H1 (cell line): ENCODE measurements around the gene RNF183. TPM values are rescaled to one million over a fixed set of nuclear protein-coding genes. Genes with fewer than 3 reads are reported as not detected.

Source experiments
- CTCF ChIA-PET: fragments of 300-600 bp; sonication (Branson Sonifier 250); formaldehyde crosslinking; loops from one replicate; lab custom pipeline; 2021; ENCODE audit not compliant: partially characterized antibody; lab: Charles Lee
- POLR2A ChIA-PET: fragments of 300-600 bp; sonication (Branson Sonifier 250); formaldehyde crosslinking; loops from one replicate; lab custom pipeline; 2021; ENCODE audit warnings: inconsistent platforms; ENCODE audit not compliant: partially characterized antibody; lab: Charles Lee
- DNase-seq, 2 experiments: peaks; one replicate each; pipeline versions ENCODE4 v3.0.0 to v3.0.0-alpha.2; 2010 to 2022; ENCODE audit warnings: low spot score in 2 of 2, low read depth in 1 of 2, mixed read lengths in 1 of 2
- FAIRE-seq: peaks from 2 replicates; lab custom pipeline; 2011; peaks lifted over from hg19 to GRCh38; lab: Jason Lieb, UNC
- H2AFZ ChIP-seq: 2 replicates; pipeline ENCODE4 v1.8.1; 2012; ENCODE audit warnings: low read length, inconsistent platforms
- H2AK5ac ChIP-seq: 2 replicates; pipeline ENCODE4 v1.6.1; 2013; ENCODE audit warnings: low read depth, low read length
- H2BK120ac ChIP-seq: replicated peaks from 2 replicates; pipeline ENCODE3; 2013; ENCODE audit warnings: low read depth, low read length, inconsistent platforms
- H2BK12ac ChIP-seq: 2 replicates; pipeline ENCODE4 v1.6.1; 2013; ENCODE audit warnings: low read depth, low read length
- H2BK15ac ChIP-seq: 2 replicates; pipeline ENCODE4 v1.6.1; 2013; ENCODE audit warnings: low read length
- H2BK20ac ChIP-seq: 2 replicates; pipeline ENCODE4 v1.6.1; 2013; ENCODE audit warnings: low read length
- H2BK5ac ChIP-seq: 2 replicates; pipeline ENCODE4 v1.6.1; 2013; ENCODE audit warnings: low read depth, low read length
- H3K14ac ChIP-seq: 2 replicates; pipeline ENCODE4 v1.6.1; 2013; ENCODE audit warnings: inconsistent platforms; ENCODE audit not compliant: insufficient read length
- H3K18ac ChIP-seq: 2 replicates; pipeline ENCODE4 v1.6.1; 2013; ENCODE audit warnings: low read length; ENCODE audit errors: extremely low read depth
- H3K23ac ChIP-seq: 2 replicates; pipeline ENCODE4 v1.6.1; 2013; ENCODE audit warnings: inconsistent platforms; ENCODE audit not compliant: insufficient read length
- H3K23me2 ChIP-seq: 2 replicates; pipeline ENCODE4 v1.6.1; 2013; ENCODE audit warnings: low read depth, low read length
- H3K27ac ChIP-seq: 2 replicates; pipeline ENCODE4 v1.6.1; 2011; ENCODE audit warnings: low read depth, low read length, inconsistent platforms
- H3K27me3 ChIP-seq, 4 experiments: replicated peaks in 1 of 4; 1 replicate in 1 of 4; 2 replicates in 3 of 4; pipeline versions ENCODE4 v1.6.1 to v1.8.1; 2011 to 2013; ENCODE audit warnings: low read length in 3 of 4, mild to moderate bottlenecking in 3 of 4, inconsistent platforms in 2 of 4, mixed read lengths in 2 of 4, moderate library complexity in 1 of 4; ENCODE audit not compliant: control insufficient read depth in 3 of 4, insufficient read depth in 3 of 4; ENCODE audit errors: extremely low read depth in 1 of 4
- H3K36me3 ChIP-seq, 4 experiments: 2 replicates each; pipeline versions ENCODE4 v1.6.1 to v1.8.1; 2011 to 2013; ENCODE audit warnings: mild to moderate bottlenecking in 4 of 4, low read length in 3 of 4, moderate library complexity in 2 of 4, control low read depth in 1 of 4, inconsistent platforms in 1 of 4; ENCODE audit not compliant: insufficient read depth in 4 of 4, control insufficient read depth in 2 of 4
- H3K4ac ChIP-seq: replicated peaks from 2 replicates; pipeline ENCODE3; 2013; ENCODE audit warnings: low read length, low read depth, mixed read lengths, inconsistent platforms; ENCODE audit not compliant: insufficient read length
- H3K4me1 ChIP-seq, 4 experiments: replicated peaks in 1 of 4; 1 replicate in 1 of 4; 2 replicates in 3 of 4; pipeline versions ENCODE4 v1.6.1 to v1.8.1; 2011 to 2013; ENCODE audit warnings: low read length in 3 of 4, inconsistent platforms in 2 of 4, mixed read lengths in 1 of 4; ENCODE audit not compliant: insufficient read depth in 4 of 4, control insufficient read depth in 3 of 4
- H3K4me2 ChIP-seq, 2 experiments: 2 replicates each; pipeline versions ENCODE4 v1.6.1 to v1.8.1; 2011 to 2013; ENCODE audit warnings: low read depth in 2 of 2, low read length in 2 of 2, control low read depth in 1 of 2, inconsistent platforms in 1 of 2, mild to moderate bottlenecking in 1 of 2; ENCODE audit not compliant: insufficient read depth in 1 of 2
- H3K4me3 ChIP-seq, 4 experiments: fragments of 200-600, 300-600 bp in 1 of 4; sonication (generic), shearing (Covaris generic), sonication (Bioruptor Twin) in 1 of 4; 2 replicates each; pipeline versions ENCODE4 v1.5.1 to v1.8.1; 2011 to 2016; ENCODE audit warnings: low read length in 4 of 4, low read depth in 3 of 4, control low read depth in 2 of 4, inconsistent platforms in 2 of 4, mild to moderate bottlenecking in 2 of 4, mixed read lengths in 1 of 4, moderate library complexity in 1 of 4; ENCODE audit not compliant: insufficient read depth in 2 of 4; ENCODE audit errors: extremely low read depth in 1 of 4
- H3K56ac ChIP-seq: replicated peaks from 2 replicates; pipeline ENCODE3; 2013; ENCODE audit warnings: low read depth, mild to moderate bottlenecking, mixed read lengths, low read length, inconsistent platforms; ENCODE audit not compliant: insufficient read length
- H3K79me1 ChIP-seq: 2 replicates; pipeline ENCODE4 v1.6.1; 2013; ENCODE audit warnings: low read depth, low read length, control low read depth
- H3K79me2 ChIP-seq, 2 experiments: 2 replicates each; pipeline versions ENCODE4 v1.6.1 to v1.8.1; 2012 to 2013; ENCODE audit warnings: low read length in 2 of 2, mild to moderate bottlenecking in 2 of 2, inconsistent platforms in 1 of 2; ENCODE audit not compliant: insufficient read depth in 2 of 2, control insufficient read depth in 1 of 2
- H3K9ac ChIP-seq, 4 experiments: replicated peaks in 1 of 4; 1 replicate in 1 of 4; 2 replicates in 3 of 4; pipeline versions ENCODE4 v1.6.1 to v1.8.1; 2011 to 2013; ENCODE audit warnings: low read depth in 3 of 4, low read length in 3 of 4, control low read depth in 2 of 4, mild to moderate bottlenecking in 2 of 4, moderate library complexity in 2 of 4, inconsistent platforms in 1 of 4; ENCODE audit errors: extremely low read depth in 1 of 4
- H3K9me3 ChIP-seq, 2 experiments: 2 replicates each; pipeline versions ENCODE4 v1.6.1 to v1.8.1; 2012 to 2013; ENCODE audit warnings: mild to moderate bottlenecking in 2 of 2, moderate library complexity in 2 of 2, control low read depth in 1 of 2, inconsistent platforms in 1 of 2, low read depth in 1 of 2, low read length in 1 of 2, mixed read lengths in 1 of 2; ENCODE audit not compliant: insufficient read depth in 2 of 2
- H4K20me1 ChIP-seq, 2 experiments: replicated peaks in 1 of 2; 2 replicates each; pipeline versions ENCODE3 to v1.8.1; 2011 to 2013; ENCODE audit warnings: inconsistent platforms in 2 of 2, low read length in 2 of 2, mild to moderate bottlenecking in 1 of 2; ENCODE audit not compliant: insufficient read depth in 2 of 2, control insufficient read depth in 1 of 2
- H4K5ac ChIP-seq: 2 replicates; pipeline ENCODE4 v1.6.1; 2013; ENCODE audit warnings: low read length, low read depth, mixed read lengths, inconsistent platforms; ENCODE audit not compliant: insufficient read length
- H4K8ac ChIP-seq: 2 replicates; pipeline ENCODE4 v1.8.0; 2013; ENCODE audit warnings: mild to moderate bottlenecking, moderate library complexity, low read length, inconsistent platforms; ENCODE audit not compliant: insufficient read depth; ENCODE audit errors: extremely low read depth
- H4K91ac ChIP-seq: replicated peaks from 2 replicates; pipeline ENCODE3; 2013; ENCODE audit warnings: low read length, mixed read lengths, inconsistent platforms; ENCODE audit not compliant: insufficient read length
- ATF2 ChIP-seq: IDR thresholded peaks from 2 replicates; pipeline ENCODE4 v1.6.1; 2012; ENCODE audit warnings: low read length, inconsistent platforms
- BCL11A ChIP-seq, 2 experiments: IDR thresholded peaks; one replicate each; pipeline ENCODE4 v1.6.1; 2011; ENCODE audit warnings: low read depth in 2 of 2, low read length in 2 of 2, mild to moderate bottlenecking in 2 of 2
- CBX5 ChIP-seq: fragments of 300-800, 300-1000 bp; sonication (generic); IDR thresholded peaks from 2 replicates; pipeline ENCODE4 v1.7.1; 2016; ENCODE audit warnings: antibody characterized with exemption, low read length, low read depth
- CHD1 ChIP-seq: IDR thresholded peaks from 2 replicates; pipeline ENCODE4 v1.6.1; 2012; ENCODE audit warnings: low read depth, low read length, improper control_type of control experiment
- EGR1 ChIP-seq: IDR thresholded peaks from 2 replicates; pipeline ENCODE4 v1.6.1; 2011; ENCODE audit warnings: low read depth, low read length, borderline replicate concordance
- FOSL1 ChIP-seq: IDR thresholded peaks from 2 replicates; pipeline ENCODE4 v1.6.1; 2011; ENCODE audit warnings: mild to moderate bottlenecking, low read depth, low read length, moderate library complexity; ENCODE audit not compliant: insufficient read depth
- KDM1A ChIP-seq: fragments of 200-600, 300-600 bp; sonication (generic); IDR thresholded peaks from 2 replicates; pipeline ENCODE4 v1.7.1; 2016; ENCODE audit warnings: mild to moderate bottlenecking, low read length, borderline replicate concordance
- POLR2A ChIP-seq, 2 experiments: IDR thresholded peaks; 1 replicate in 1 of 2; 2 replicates in 1 of 2; pipeline ENCODE4 v1.6.1; 2011; ENCODE audit warnings: low read depth in 2 of 2, low read length in 2 of 2, mild to moderate bottlenecking in 2 of 2; ENCODE audit errors: control extremely low read depth in 1 of 2
- SAP30 ChIP-seq: fragments of 300-600 bp; sonication (generic); IDR thresholded peaks from 2 replicates; pipeline ENCODE4 v1.7.1; 2012; ENCODE audit warnings: low read length, moderate library complexity, mild to moderate bottlenecking, inconsistent platforms; ENCODE audit not compliant: insufficient read depth, insufficient replicate concordance
- SRF ChIP-seq: IDR thresholded peaks from 2 replicates; pipeline ENCODE4 v1.6.1; 2011; ENCODE audit warnings: mild to moderate bottlenecking, low read depth, low read length, moderate library complexity
- WGBS, 2 experiments: shearing (Covaris generic) in 1 of 2; methylation state at CpG; one replicate each; pipeline versions ENCODE4 v1.1.6 to v1.1.7; 2013 to 2015; ENCODE audit warnings: low lambda C conversion rate in 2 of 2, mixed read lengths in 2 of 2, inconsistent platforms in 1 of 2, low coverage in 1 of 2, missing lambda C conversion rate in 1 of 2; ENCODE audit not compliant: insufficient replicate concordance in 2 of 2, insufficient coverage in 1 of 2, insufficient read length in 1 of 2; ENCODE audit errors: extremely low coverage in 1 of 2, missing lambda C conversion rate in 1 of 2; 5-methylcytosine and 5-hydroxymethylcytosine counted together
- polyA plus RNA-seq, 7 experiments: library from polyadenylated mRNA; depleted of rRNA in 3 of 7; stranded (reverse) in 5 of 7; unstranded in 2 of 7; fragments of >200 nt in 5 of 7; fragments of 200-250 nt in 2 of 7; gene quantifications; 1 replicate in 5 of 7; 2 replicates in 1 of 7; 4 replicates in 1 of 7; pipeline versions ENCODE4 v1.2.1 to v1.2.3, GENCODE V29; 2011 to 2013; ENCODE audit warnings: missing spikeins in 2 of 7, mixed read lengths in 2 of 7
- total RNA-seq: library from RNA; stranded (reverse); fragmentation: NEBNext Ultra II Directional; extraction: Animal tissue kit (Norgen Biotek cat#: 25700); gene quantifications from 2 replicates; pipeline ENCODE4 v1.2.1, GENCODE V29; 2021

The RNF183 gene
- total and polyA plus RNA-seq, 2 of the 8 experiments (the other 6 are each of a cell fraction or from before 2014, with no cell fraction given) = 0.15 TPM; not detected in 1

GRCh38 chr9:113254991-113255390, 48.2 kb downstream of the RNF183 start:
- H2AFZ ChIP-seq = no peak overlapping the region
- H3K4me2 ChIP-seq = no peak overlapping the region
- no peak overlapping the region for H3K14ac ChIP-seq
- no peaks in the 10 kb centered on the region for H3K9me3 ChIP-seq
- no peaks in the 10 kb centered on the region; the same call in 1 of the 2 replicates for H3K79me1 ChIP-seq
- H3K4ac ChIP-seq = no peak overlapping the region
- no peak overlapping the region for H4K8ac ChIP-seq
- FAIRE-seq (no peak), DNase-seq (no peak)
- ChIA-PET POLR2A (no interaction called here), CTCF (interaction anchor here (0.8 kb wide), 1 partner anchor 19 kb away, joined by 4 read pairs; no protein-coding TSS in a partner anchor)
- no peak overlapping the region for H2BK15ac ChIP-seq
- H2BK20ac ChIP-seq = no peak overlapping the region
- peaks cover 3 to 12% (median 11%) of the 10 kb centered on the region in 4 experiments; a peak in 6 of 8 replicates for H3K36me3 ChIP-seq
- H3K23ac ChIP-seq = no peak overlapping the region
- no peak overlapping the region for H3K4me3 ChIP-seq
- H2AK5ac ChIP-seq = no peak overlapping the region
- no peaks in the 10 kb centered on the region for H3K27me3 ChIP-seq
- no peak overlapping the region for H4K5ac ChIP-seq
- H3K56ac ChIP-seq = no peak overlapping the region
- no peak overlapping the region for H3K27ac ChIP-seq
- no peaks in the 10 kb centered on the region for H3K79me2 ChIP-seq
- H2BK12ac ChIP-seq = no peak overlapping the region
- no peaks in the 10 kb centered on the region for H3K4me1 ChIP-seq
- H4K20me1 ChIP-seq = no peaks in the 10 kb centered on the region
- 96% methylated on average over 1 of the region's 1 CpG; no CpG with 5 or more reads in 1 of the 2 experiments for WGBS, 2 experiments
- no peak overlapping the region for H4K91ac ChIP-seq
- no peak overlapping the region for H2BK120ac ChIP-seq
- TF ChIP-seq FOSL1 (no peak), KDM1A (no peak), SRF (no peak), SAP30 (no peak), ATF2 (no peak), POLR2A (IDR thresholded peaks at IDR 0.05; ENCODE audit: control extremely low read depth in 1 of 2, low read depth in 2 of 2, low read length in 2 of 2) (no peak), BCL11A (IDR thresholded peaks at IDR 0.05; ENCODE audit: low read depth in 2 of 2, low read length in 2 of 2) (no peak), CBX5 (no peak), EGR1 (no peak), CHD1 (no peak)
- H3K9ac ChIP-seq = no peak overlapping the region
- H3K18ac ChIP-seq = no peak overlapping the region
- H2BK5ac ChIP-seq = no peak overlapping the region
- no peaks in the 10 kb centered on the region for H3K23me2 ChIP-seq
